Measurements from ENCODE around the gene COL5A1. TPM values are rescaled to one million over a fixed set of nuclear protein-coding genes. Genes with fewer than 3 reads are reported as not detected.

The COL5A1 gene
- total RNA-seq, 1 donor from 2014 or later: 87.7 TPM

DNA sequence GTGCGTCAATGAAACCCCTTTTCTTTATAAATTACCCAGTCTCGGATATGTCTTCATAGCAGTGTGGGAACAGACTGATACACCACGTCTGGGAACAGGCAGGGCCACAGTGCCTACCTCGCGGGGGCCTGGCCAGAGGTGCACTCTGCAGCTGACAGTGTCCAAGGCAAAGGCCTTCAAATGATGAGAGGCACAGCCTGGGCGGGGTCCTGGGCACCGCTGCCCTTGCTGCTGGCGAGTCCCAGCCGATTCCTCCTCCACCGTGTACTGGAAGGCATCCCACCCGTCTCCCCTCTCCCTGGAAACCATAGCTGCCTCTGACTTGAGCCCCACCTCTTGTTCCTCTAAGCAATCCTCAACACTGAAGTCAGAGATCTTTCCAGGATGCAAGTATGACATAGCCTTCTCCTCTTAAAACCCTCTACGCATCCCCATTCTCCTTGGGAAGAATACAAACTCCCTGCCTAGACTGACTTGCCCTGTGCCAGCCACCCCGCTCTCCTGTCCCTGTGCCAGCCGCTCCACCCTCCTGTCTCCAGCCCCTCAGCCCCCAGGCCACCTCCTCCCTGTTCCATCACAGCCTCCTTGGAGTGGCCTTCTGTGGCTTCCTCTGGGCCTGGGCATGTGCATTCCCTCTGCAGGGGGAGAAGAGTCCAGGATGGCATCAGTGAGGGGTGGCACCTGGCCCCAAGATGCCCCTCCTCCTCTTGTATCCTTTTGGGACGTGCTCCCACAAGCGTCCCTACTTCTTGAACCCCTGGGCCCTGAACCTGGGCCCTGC lies 8.1 kb upstream of the COL5A1 start:
- TF ChIP-seq, protein P1, sequence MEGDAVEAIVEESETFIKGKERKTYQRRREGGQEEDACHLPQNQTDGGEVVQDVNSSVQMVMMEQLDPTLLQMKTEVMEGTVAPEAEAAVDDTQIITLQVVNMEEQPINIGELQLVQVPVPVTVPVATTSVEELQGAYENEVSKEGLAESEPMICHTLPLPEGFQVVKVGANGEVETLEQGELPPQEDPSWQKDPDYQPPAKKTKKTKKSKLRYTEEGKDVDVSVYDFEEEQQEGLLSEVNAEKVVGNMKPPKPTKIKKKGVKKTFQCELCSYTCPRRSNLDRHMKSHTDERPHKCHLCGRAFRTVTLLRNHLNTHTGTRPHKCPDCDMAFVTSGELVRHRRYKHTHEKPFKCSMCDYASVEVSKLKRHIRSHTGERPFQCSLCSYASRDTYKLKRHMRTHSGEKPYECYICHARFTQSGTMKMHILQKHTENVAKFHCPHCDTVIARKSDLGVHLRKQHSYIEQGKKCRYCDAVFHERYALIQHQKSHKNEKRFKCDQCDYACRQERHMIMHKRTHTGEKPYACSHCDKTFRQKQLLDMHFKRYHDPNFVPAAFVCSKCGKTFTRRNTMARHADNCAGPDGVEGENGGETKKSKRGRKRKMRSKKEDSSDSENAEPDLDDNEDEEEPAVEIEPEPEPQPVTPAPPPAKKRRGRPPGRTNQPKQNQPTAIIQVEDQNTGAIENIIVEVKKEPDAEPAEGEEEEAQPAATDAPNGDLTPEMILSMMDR (IDR thresholded peaks at IDR 0.05; ENCODE audit: insufficient read depth, low read length, poor library complexity, severe bottlenecking): no peak
- no peak for DNase-seq (ENCODE audit: low read depth)
- Histone ChIP-seq H3K27me3 (ENCODE audit: control insufficient read depth, insufficient read depth, low read length) (no peaks in the 10 kb centered on the region), H3K36me3 (ENCODE audit: control insufficient read depth, insufficient read depth, low read length) (no peaks in the 10 kb centered on the region), H3K4me3 (ENCODE audit: low read depth, low read length) (no peak overlapping the region)

DNA sequence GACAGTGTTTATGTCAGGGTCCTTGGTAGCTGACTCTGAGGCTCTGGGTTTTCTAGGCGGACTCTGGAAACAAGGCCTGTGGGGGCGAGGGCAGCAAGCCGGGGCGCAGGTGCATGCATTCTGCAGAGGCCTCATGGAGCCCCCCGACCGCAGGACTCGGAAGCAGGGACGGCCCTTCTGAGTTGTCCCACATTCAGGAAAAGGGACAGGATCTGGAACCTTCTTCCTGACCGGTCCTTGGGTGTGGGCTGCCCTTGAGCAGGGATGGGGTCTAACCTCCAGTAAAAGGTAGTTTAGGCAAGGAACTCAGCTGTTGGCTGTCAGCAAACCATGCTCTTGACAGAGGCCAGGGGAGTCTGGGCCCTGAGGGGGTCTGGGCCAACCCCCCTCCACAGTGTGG lies 7.4 kb upstream of the COL5A1 start:
- no peak for DNase-seq (ENCODE audit: low read depth)
- TF ChIP-seq, protein P1 (IDR thresholded peaks at IDR 0.05; ENCODE audit: insufficient read depth, low read length, poor library complexity, severe bottlenecking): no peak
- Histone ChIP-seq H3K36me3 (ENCODE audit: control insufficient read depth, insufficient read depth, low read length) (no peaks in the 10 kb centered on the region), H3K27me3 (ENCODE audit: control insufficient read depth, insufficient read depth, low read length) (no peaks in the 10 kb centered on the region), H3K4me3 (ENCODE audit: low read depth, low read length) (no peak overlapping the region)

DNA sequence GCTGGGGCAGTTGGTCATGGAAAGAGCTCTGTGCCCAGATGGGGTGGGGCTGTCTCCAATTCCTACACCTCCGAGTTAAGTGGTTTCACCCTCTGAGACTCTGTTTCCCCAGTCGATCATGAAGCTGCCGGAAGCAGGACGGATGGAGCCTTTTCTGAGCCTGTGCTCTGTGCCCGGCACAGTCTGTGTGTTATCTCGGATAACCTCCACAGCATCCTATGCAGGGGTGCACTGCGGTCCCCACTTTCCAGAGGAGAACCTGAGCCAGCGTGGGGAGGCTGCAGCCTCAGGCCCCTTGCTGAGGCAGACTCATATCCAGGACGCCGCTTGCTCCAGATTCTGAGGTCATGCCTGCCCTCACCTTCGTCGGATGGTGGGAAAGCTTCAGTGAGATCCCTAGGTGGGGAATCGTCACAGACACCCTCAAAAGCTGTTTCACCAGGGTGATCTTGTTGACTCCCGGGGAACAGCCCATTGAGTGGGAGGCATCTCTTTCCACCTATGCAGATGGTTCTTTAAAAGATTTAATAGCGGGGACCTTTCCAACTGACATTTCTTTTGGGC lies 6.9 kb upstream of the COL5A1 start:
- DNase-seq (ENCODE audit: low read depth): no peak
- Histone ChIP-seq H3K27me3 (ENCODE audit: control insufficient read depth, insufficient read depth, low read length) (no peaks in the 10 kb centered on the region), H3K36me3 (ENCODE audit: control insufficient read depth, insufficient read depth, low read length) (no peaks in the 10 kb centered on the region), H3K4me3 (ENCODE audit: low read depth, low read length) (no peak overlapping the region)
- TF ChIP-seq, protein P1 (IDR thresholded peaks at IDR 0.05; ENCODE audit: insufficient read depth, low read length, poor library complexity, severe bottlenecking): no peak

DNA sequence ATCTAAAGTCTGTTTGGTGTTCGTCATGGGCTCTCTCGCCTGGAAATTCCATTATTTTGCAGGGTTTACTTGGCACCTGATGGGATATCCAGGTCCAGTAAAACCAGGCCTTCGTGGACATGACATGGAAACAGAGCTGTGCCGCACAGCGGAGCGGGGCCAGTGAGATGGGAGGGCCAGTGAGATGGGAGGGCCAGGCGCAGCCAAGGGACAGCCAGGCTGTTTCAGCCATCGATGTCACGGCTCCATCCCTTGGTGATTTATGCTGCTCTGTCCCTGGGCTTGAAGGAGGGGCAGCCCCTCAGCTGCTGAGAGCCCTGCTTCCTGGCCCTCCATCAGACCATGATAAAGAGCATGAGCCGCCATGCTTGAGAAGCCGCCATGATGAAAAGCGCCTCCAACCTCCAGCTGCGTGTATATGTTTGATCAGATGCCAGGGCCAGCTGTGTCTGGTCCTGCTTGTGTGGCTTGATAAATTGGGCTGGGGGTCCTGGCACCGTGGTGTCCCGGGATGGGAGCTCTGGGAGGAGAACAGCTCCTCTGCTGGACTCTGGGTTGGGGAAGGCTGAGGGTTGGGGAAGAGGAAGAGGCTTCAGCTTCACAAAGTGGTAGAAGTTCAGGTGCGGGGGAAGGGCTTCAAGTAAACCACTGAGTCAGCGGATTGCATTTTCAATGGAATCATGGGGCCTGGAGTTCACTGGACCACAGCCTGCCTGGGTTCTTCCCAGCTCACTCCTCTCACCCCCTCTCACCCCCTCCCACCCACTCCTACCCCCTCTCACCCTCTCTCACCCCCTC lies 6.1 kb upstream of the COL5A1 start:
- TF ChIP-seq, protein P1 (IDR thresholded peaks at IDR 0.05; ENCODE audit: insufficient read depth, low read length, poor library complexity, severe bottlenecking): no peak
- no peaks in the 10 kb centered on the region for H3K27me3 ChIP-seq (ENCODE audit: control insufficient read depth, insufficient read depth, low read length)
- no peak overlapping the region for H3K4me3 ChIP-seq (ENCODE audit: low read depth, low read length)
- DNase-seq (ENCODE audit: low read depth): no peak
- H3K36me3 ChIP-seq (ENCODE audit: control insufficient read depth, insufficient read depth, low read length): no peaks in the 10 kb centered on the region

DNA sequence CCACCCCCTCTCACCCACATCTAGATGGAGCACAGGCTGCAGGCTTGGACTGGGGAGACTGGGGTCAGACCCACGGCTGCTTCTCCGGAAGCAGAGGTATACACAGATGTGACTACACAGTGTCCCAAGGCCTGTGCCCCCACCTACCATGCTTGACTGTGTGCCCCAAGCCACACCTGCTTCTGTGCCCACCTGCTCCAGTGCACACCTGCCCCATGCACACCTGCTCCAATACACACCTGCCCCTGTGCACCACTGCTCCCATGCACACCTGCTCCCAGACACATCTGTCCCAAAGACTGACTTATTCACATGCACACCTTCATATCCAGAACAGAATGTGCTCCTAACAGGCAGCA lies 5.5 kb upstream of the COL5A1 start:
- Histone ChIP-seq H3K4me3 (ENCODE audit: low read depth, low read length) (no peak overlapping the region), H3K36me3 (ENCODE audit: control insufficient read depth, insufficient read depth, low read length) (no peaks in the 10 kb centered on the region), H3K27me3 (ENCODE audit: control insufficient read depth, insufficient read depth, low read length) (peaks cover 5% of the 10 kb centered on the region)
- no peak for DNase-seq (ENCODE audit: low read depth)
- TF ChIP-seq, protein P1 (IDR thresholded peaks at IDR 0.05; ENCODE audit: insufficient read depth, low read length, poor library complexity, severe bottlenecking): no peak

Measured in kidney epithelial cell (primary cell).